HUES48 (cell line): Measurements from ENCODE around the gene RAD21L1.

ENCODE experiments used
- H3K27ac ChIP-seq: one replicate; pipeline ENCODE4 v1.7.0; 2013; ENCODE audit warnings: low read depth, low read length, inconsistent platforms
- H3K27me3 ChIP-seq: 2 replicates; pipeline ENCODE4 v1.6.1; 2013; ENCODE audit warnings: mild to moderate bottlenecking, low read length; ENCODE audit not compliant: control insufficient read depth, insufficient read depth
- H3K36me3 ChIP-seq: 2 replicates; pipeline ENCODE4 v1.6.1; 2013; ENCODE audit warnings: low read length; ENCODE audit not compliant: control insufficient read depth, insufficient read depth
- H3K4me1 ChIP-seq: 2 replicates; pipeline ENCODE4 v1.6.1; 2013; ENCODE audit warnings: mild to moderate bottlenecking, low read length; ENCODE audit not compliant: control insufficient read depth, insufficient read depth
- H3K4me3 ChIP-seq: 2 replicates; pipeline ENCODE4 v1.5.1; 2013; ENCODE audit warnings: mild to moderate bottlenecking, low read depth, low read length
- H3K9ac ChIP-seq: 2 replicates; pipeline ENCODE4 v1.6.1; 2013; ENCODE audit warnings: mild to moderate bottlenecking, low read depth, low read length, moderate library complexity
- H3K9me3 ChIP-seq: 2 replicates; pipeline ENCODE4 v1.6.1; 2013; ENCODE audit warnings: low read length; ENCODE audit not compliant: control insufficient read depth, insufficient read depth

Gene RAD21L1

GRCh38 chr20:1199212-1199873 is 26.5 kb upstream of the RAD21L1 start:
- no peaks in the 10 kb centered on the region for H3K36me3 ChIP-seq
- H3K27ac ChIP-seq, result no peak overlapping the region
- H3K27me3 ChIP-seq, result no peaks in the 10 kb centered on the region
- no peaks in the 10 kb centered on the region for H3K9me3 ChIP-seq
- H3K4me3 ChIP-seq, result no peak overlapping the region
- H3K4me1 ChIP-seq, result no peaks in the 10 kb centered on the region
- H3K9ac ChIP-seq, result no peak overlapping the region

DNA sequence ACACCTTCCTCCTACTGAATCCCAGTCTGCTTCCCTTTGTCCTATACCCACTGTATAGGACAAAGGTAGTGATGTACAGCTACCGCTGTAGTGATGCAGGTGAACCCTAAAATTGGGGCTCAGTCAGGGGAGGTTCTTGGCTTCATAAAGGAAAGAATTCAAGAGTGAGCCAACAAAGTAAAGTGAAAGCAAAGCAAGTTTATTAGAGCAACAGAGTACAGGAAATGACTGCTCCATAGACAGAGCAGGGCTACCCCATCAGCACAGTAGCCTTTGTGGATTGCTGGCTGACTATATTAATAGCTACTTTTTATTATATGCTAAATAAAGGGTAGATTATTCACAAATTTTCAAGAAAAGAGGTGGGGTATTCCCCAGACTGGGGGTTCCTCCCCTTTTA is 25.9 kb upstream of the RAD21L1 start:
- no peak overlapping the region for H3K4me3 ChIP-seq

GRCh38 chr20:1202762-1203504 is 22.9 kb upstream of the RAD21L1 start, which contains the start of gene C20orf202:
C20orf202 (plus strand) TSS chr20:1203454; CDS start chr20:1203586, 132 bp downstream.
- no peaks in the 10 kb centered on the region for H3K36me3 ChIP-seq
- no peaks in the 10 kb centered on the region for H3K9me3 ChIP-seq
- H3K27me3 ChIP-seq, result no peaks in the 10 kb centered on the region; the same call in 1 of the 2 replicates
- H3K4me3 ChIP-seq, result no peak within 1 kb of the TSS
- H3K9ac ChIP-seq, result no peak within 1 kb of the TSS
- no peak within 1 kb of the TSS for H3K27ac ChIP-seq
- no peaks in the 10 kb centered on the region for H3K4me1 ChIP-seq

More for the DNA sequence above, 25.9 kb upstream of the RAD21L1 start:
- no peaks in the 10 kb centered on the region for H3K27me3 ChIP-seq
- H3K9me3 ChIP-seq, result no peaks in the 10 kb centered on the region
- H3K36me3 ChIP-seq, result no peaks in the 10 kb centered on the region
- H3K27ac ChIP-seq, result no peak overlapping the region
- H3K4me1 ChIP-seq, result no peaks in the 10 kb centered on the region
- H3K9ac ChIP-seq, result no peak overlapping the region

GRCh38 chr20:1203630-1204029 is 22.2 kb upstream of the RAD21L1 start:
- H3K9ac ChIP-seq, result no peak overlapping the region
- no peak overlapping the region for H3K27ac ChIP-seq
- no peaks in the 10 kb centered on the region for H3K36me3 ChIP-seq
- H3K4me3 ChIP-seq, result no peak overlapping the region
- H3K9me3 ChIP-seq, result no peaks in the 10 kb centered on the region
- no peaks in the 10 kb centered on the region; the same call in 1 of the 2 replicates for H3K27me3 ChIP-seq
- no peaks in the 10 kb centered on the region for H3K4me1 ChIP-seq

DNA sequence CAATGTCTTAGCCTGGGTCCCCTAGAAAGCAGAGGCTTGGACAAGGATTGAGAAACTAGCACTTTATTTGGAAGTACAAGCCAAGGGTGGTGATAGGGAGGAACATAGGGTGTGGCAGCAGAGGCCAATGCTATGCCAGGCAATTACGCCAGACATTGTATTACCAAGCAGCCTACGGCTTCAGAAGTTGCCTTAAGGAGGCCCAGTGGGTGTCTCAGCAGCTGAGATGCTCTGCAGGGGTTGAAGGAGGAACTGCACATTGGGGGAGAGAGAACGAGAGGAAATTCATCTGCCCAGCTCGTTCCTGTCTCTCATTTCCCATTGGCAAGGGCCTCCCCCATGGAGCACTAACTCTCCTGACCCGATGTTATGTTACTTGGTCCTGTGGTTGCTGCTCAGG is 21.7 kb upstream of the RAD21L1 start:
- Histone ChIP-seq H3K9ac (no peak overlapping the region), H3K36me3 (no peaks in the 10 kb centered on the region), H3K4me3 (no peak overlapping the region), H3K27ac (no peak overlapping the region), H3K9me3 (no peaks in the 10 kb centered on the region), H3K27me3 (no peaks in the 10 kb centered on the region; the same call in 1 of the 2 replicates), H3K4me1 (no peaks in the 10 kb centered on the region)

DNA sequence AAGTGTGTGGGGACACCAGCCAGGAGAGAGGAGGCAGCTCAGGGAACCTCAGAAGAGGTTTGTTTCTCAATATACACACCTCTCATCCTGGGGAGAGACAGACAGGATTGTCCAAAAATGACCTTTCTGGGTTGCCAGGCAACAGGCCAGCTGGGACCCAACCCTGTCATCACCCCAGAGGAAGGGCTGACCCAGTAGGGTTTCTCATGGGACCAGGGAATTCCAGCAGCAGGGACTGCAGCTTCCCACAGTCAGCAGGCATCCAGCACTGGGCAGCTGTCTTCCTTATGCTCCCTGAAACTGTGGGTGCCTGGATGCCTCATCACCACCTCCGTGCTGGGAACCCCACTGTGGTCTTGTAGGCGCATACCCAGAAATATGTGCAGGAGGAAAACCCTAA is 21.3 kb upstream of the RAD21L1 start:
- Histone ChIP-seq H3K27me3 (no peaks in the 10 kb centered on the region; the same call in 1 of the 2 replicates), H3K9me3 (no peaks in the 10 kb centered on the region)

DNA sequence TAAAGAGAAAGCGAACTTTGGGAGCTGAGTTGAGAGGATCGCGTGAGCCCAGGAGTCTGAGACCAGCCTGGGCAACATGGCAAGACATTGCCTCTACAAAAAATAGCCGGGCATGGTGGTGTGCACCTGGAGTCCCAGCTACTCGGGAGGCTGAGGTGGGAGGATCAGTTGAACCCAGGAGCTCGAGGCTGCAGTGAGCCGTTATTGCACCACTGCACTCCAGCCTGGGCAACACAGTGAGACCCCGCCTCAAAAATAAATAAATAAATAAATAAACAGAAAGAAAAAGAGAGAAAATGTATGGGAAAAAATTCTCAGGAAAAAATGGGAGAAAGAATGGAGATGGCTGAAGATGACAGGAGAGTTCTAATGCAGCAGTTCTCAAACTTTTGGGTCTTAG is 20.0 kb upstream of the RAD21L1 start:
- Histone ChIP-seq H3K27ac (no peak overlapping the region), H3K9me3 (no peaks in the 10 kb centered on the region), H3K9ac (no peak overlapping the region), H3K36me3 (no peaks in the 10 kb centered on the region), H3K4me3 (no peak overlapping the region), H3K4me1 (no peaks in the 10 kb centered on the region), H3K27me3 (no peaks in the 10 kb centered on the region; the same call in 1 of the 2 replicates)

More for the DNA sequence above, 21.3 kb upstream of the RAD21L1 start:
- H3K9ac ChIP-seq, result no peak overlapping the region
- H3K27ac ChIP-seq, result no peak overlapping the region
- H3K36me3 ChIP-seq, result no peaks in the 10 kb centered on the region
- H3K4me1 ChIP-seq, result no peaks in the 10 kb centered on the region
- no peak overlapping the region for H3K4me3 ChIP-seq

DNA sequence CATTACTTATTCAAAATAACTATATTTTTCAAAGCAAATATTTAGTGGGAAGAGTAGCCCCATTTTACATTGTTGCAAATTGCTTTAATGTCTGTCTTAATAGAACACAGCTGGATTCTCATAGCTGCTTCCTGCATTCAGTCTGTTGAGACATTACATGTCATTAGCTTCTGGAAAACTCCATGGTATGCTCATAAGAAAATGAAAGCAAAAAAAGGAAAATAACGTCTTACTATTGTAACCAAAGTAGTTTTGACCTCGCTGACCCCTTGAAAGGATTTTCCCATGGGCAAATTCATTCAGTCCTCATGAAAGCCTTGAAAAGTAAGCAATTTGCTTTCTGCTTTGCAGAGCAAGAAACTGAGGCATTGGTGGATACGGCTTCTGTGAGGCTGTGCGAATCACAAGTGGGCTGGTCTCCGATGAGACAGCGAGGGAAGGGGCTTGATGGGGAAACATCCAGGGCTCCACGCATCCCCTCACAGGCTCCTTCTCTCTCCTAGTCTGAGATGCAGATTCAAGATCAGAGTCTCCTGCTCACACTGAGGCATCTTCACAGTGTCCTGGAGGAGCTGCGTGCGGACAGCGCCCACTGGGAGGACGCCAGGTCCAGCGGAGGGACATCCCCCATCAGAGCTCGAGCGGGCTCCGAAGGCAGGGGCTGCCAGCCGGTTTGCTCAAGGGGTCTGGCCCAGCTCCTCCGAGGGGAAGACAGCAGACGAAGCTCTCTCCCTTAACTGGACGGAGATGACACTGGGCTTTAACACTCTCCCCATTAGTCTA is 19.3 kb upstream of the RAD21L1 start:
- Histone ChIP-seq H3K4me3 (no peak overlapping the region), H3K9me3 (no peaks in the 10 kb centered on the region), H3K36me3 (no peaks in the 10 kb centered on the region), H3K27ac (no peak overlapping the region), H3K9ac (no peak overlapping the region), H3K4me1 (no peaks in the 10 kb centered on the region), H3K27me3 (no peaks in the 10 kb centered on the region; the same call in 1 of the 2 replicates)

- Histone ChIP-seq H3K9ac (no peak overlapping the region), H3K27me3 (peaks cover 2% of the 10 kb centered on the region; the same call in 1 of the 2 replicates), H3K36me3 (no peaks in the 10 kb centered on the region), H3K9me3 (no peaks in the 10 kb centered on the region), H3K4me1 (peaks cover 6% of the 10 kb centered on the region), H3K4me3 (no peak overlapping the region), H3K27ac (no peak overlapping the region)
Observed at GRCh38 chr20:1207293-1207878, 18.5 kb upstream of the RAD21L1 start.

- H3K4me1 ChIP-seq, result peaks cover 11% of the 10 kb centered on the region
- no peaks in the 10 kb centered on the region for H3K36me3 ChIP-seq
- peaks cover 6% of the 10 kb centered on the region for H3K27me3 ChIP-seq
- no peaks in the 10 kb centered on the region for H3K9me3 ChIP-seq
- no peak overlapping the region for H3K27ac ChIP-seq
- H3K9ac ChIP-seq, result no peak overlapping the region
- H3K4me3 ChIP-seq, result no peak overlapping the region
Observed at GRCh38 chr20:1209447-1210387, 16.1 kb upstream of the RAD21L1 start.
